GM21786 (cell line): ENCODE results near the gene MUC2.

ENCODE experiments used
- ATAC-seq: cut with Tn5 transposase; IDR thresholded peaks from one replicate; pipeline ENCODE4 v1.9.1; 2021; ENCODE audit not compliant: unreplicated experiment

Gene MUC2

GRCh38 chr11:1036303-1036923, 38.3 kb upstream of the MUC2 start, which contains the start of gene MUC6:
Gene MUC6, minus strand, starts transcription at chr11:1036718. Its CDS starts 63 bp downstream, at chr11:1036655.
- ATAC-seq = no peak

- no peak for ATAC-seq
Measured at GRCh38 chr11:1036931-1037330, 37.7 kb upstream of the MUC2 start.

GRCh38 chr11:1037506-1038055, 37.1 kb upstream of the MUC2 start:
- ATAC-seq = no peak

GRCh38 chr11:1038361-1038760, 36.3 kb upstream of the MUC2 start:
- ATAC-seq = no peak

- ATAC-seq = no peak
Measured at GRCh38 chr11:1038921-1039320, 35.8 kb upstream of the MUC2 start.

GRCh38 chr11:1039481-1040427, 34.9 kb upstream of the MUC2 start:
- no peak for ATAC-seq

- ATAC-seq = no peak
Measured at GRCh38 chr11:1040428-1041148, 34.1 kb upstream of the MUC2 start.

- no peak for ATAC-seq
Measured at GRCh38 chr11:1041149-1041467, 33.6 kb upstream of the MUC2 start.

- no peak for ATAC-seq
Measured at GRCh38 chr11:1041471-1041870, 33.2 kb upstream of the MUC2 start.

GRCh38 chr11:1041936-1042608, 32.6 kb upstream of the MUC2 start:
- no peak for ATAC-seq

- ATAC-seq = no peak
Measured at GRCh38 chr11:1042626-1043562, 31.8 kb upstream of the MUC2 start.

GRCh38 chr11:1043563-1044096, 31.0 kb upstream of the MUC2 start:
- no peak for ATAC-seq

- no peak for ATAC-seq
Measured at GRCh38 chr11:1044160-1044559, 30.5 kb upstream of the MUC2 start.

- no peak for ATAC-seq
Measured at GRCh38 chr11:1047595-1048156, 27.0 kb upstream of the MUC2 start.

GRCh38 chr11:1048375-1049070, 26.2 kb upstream of the MUC2 start:
- ATAC-seq = no peak

GRCh38 chr11:1049071-1049405, 25.6 kb upstream of the MUC2 start:
- no peak for ATAC-seq

GRCh38 chr11:1049431-1049891, 25.2 kb upstream of the MUC2 start:
- ATAC-seq = no peak

GRCh38 chr11:1049911-1050580, 24.6 kb upstream of the MUC2 start:
- ATAC-seq = no peak
